Neural cell (in vitro differentiated cells): ENCODE data around the gene ALDH1B1. TPM values are rescaled to one million over a fixed set of nuclear protein-coding genes. Genes with fewer than 3 reads are reported as not detected.

ENCODE experiments used
- H2AFZ ChIP-seq: fragments of 200-600, 300-800 bp; sonication (generic), shearing (Covaris generic); 2 replicates; pipeline ENCODE4 v1.6.0; 2014; ENCODE audit warnings: low read depth, mild to moderate bottlenecking, antibody characterized with exemption, low read length, moderate library complexity
- H3F3A ChIP-seq: fragments of 200-600 bp; shearing (Covaris generic); 2 replicates; pipeline ENCODE4 v1.6.1; 2016; ENCODE audit warnings: mild to moderate bottlenecking, moderate library complexity, mixed read lengths, antibody characterized with exemption, low read length; ENCODE audit not compliant: insufficient read depth, poor library complexity, severe bottlenecking
- H3K27ac ChIP-seq: fragments of 200-600, 300-800 bp; sonication (generic), shearing (Covaris generic); 2 replicates; pipeline ENCODE4 v1.5.1; 2014; ENCODE audit warnings: mild to moderate bottlenecking, low read length, moderate library complexity
- H3K27me3 ChIP-seq: fragments of 300-800, 200-600 bp; sonication (generic), shearing (Covaris generic); 2 replicates; pipeline ENCODE4 v1.6.0; 2014; ENCODE audit warnings: mild to moderate bottlenecking, low read depth, low read length, moderate library complexity; ENCODE audit not compliant: insufficient read depth
- H3K36me3 ChIP-seq: fragments of 300-800, 200-600 bp; sonication (generic), shearing (Covaris generic); 2 replicates; pipeline ENCODE4 v1.5.1; 2014; ENCODE audit warnings: mild to moderate bottlenecking, antibody characterized with exemption, low read length, moderate library complexity; ENCODE audit not compliant: insufficient read depth
- H3K4me2 ChIP-seq: fragments of 300-800, 200-600 bp; sonication (generic), shearing (Covaris generic); 2 replicates; pipeline ENCODE4 v1.6.0; 2014; ENCODE audit warnings: mild to moderate bottlenecking, low read length
- H3K4me3 ChIP-seq: fragments of 300-800, 200-600 bp; sonication (generic), shearing (Covaris generic); 2 replicates; pipeline ENCODE4 v1.5.1; 2014; ENCODE audit warnings: mild to moderate bottlenecking, low read length, moderate library complexity
- H3K79me2 ChIP-seq: fragments of 200-600 bp; shearing (Covaris generic); replicated peaks from 2 replicates; pipeline ENCODE4 v1.6.0; 2014; ENCODE audit warnings: mild to moderate bottlenecking, low read length, moderate library complexity; ENCODE audit not compliant: insufficient read depth
- H3K9ac ChIP-seq: fragments of 300-800, 200-600 bp; sonication (generic), shearing (Covaris generic); 2 replicates; pipeline ENCODE4 v1.6.1; 2016; ENCODE audit warnings: mild to moderate bottlenecking, low read length, mixed read lengths
- H3K9me2 ChIP-seq: fragments of 200-600 bp; shearing (Covaris generic); 2 replicates; pipeline ENCODE4 v1.6.1; 2016; ENCODE audit warnings: mild to moderate bottlenecking, low read length, mixed read lengths; ENCODE audit not compliant: insufficient read depth
- H3K9me3 ChIP-seq: fragments of 200-600, 300-800 bp; sonication (generic), shearing (Covaris generic); 2 replicates; pipeline ENCODE4 v1.6.1; 2016; ENCODE audit warnings: mild to moderate bottlenecking, mixed run types, low read length, moderate library complexity, mixed read lengths
- H4K20me1 ChIP-seq: fragments of 200-600 bp; shearing (Covaris generic); 2 replicates; pipeline ENCODE4 v1.6.1; 2016; ENCODE audit warnings: mild to moderate bottlenecking, mixed run types; ENCODE audit not compliant: insufficient read depth
- CTCF ChIP-seq: fragments of 450-650 bp; IDR thresholded peaks from 2 replicates; pipeline ENCODE4 v1.5.1; 2014; ENCODE audit warnings: antibody characterized with exemption, mild to moderate bottlenecking, moderate library complexity; ENCODE audit not compliant: poor library complexity, severe bottlenecking
- EP300 ChIP-seq: fragments of 450-650 bp; conservative IDR thresholded peaks from 2 replicates; pipeline ENCODE4 v1.6.1; 2014; ENCODE audit warnings: antibody characterized with exemption, mild to moderate bottlenecking, moderate library complexity; ENCODE audit not compliant: poor library complexity, severe bottlenecking
- EZH2 ChIP-seq: fragments of 200-600, 300-800 bp; shearing (Covaris generic), sonication (generic); IDR thresholded peaks from 2 replicates; pipeline ENCODE4 v1.6.1; 2014; ENCODE audit warnings: antibody characterized with exemption, low read length, borderline replicate concordance, mild to moderate bottlenecking; ENCODE audit not compliant: insufficient read depth, poor library complexity, severe bottlenecking
- MXI1 ChIP-seq: fragments of 450-650 bp; conservative IDR thresholded peaks from 2 replicates; pipeline ENCODE4 v1.6.1; 2014; ENCODE audit warnings: antibody characterized with exemption, mild to moderate bottlenecking; ENCODE audit not compliant: poor library complexity, severe bottlenecking
- POLR2AphosphoS5 ChIP-seq: IDR thresholded peaks from 2 replicates; pipeline ENCODE4 v1.6.1; 2012
- RAD21 ChIP-seq: fragments of 450-650 bp; conservative IDR thresholded peaks from 2 replicates; pipeline ENCODE4 v1.6.1; 2014; ENCODE audit warnings: antibody characterized with exemption, mild to moderate bottlenecking, moderate library complexity
- REST ChIP-seq: IDR thresholded peaks from 2 replicates; pipeline ENCODE4 v1.6.1; 2012; ENCODE audit warnings: borderline replicate concordance
- SMC3 ChIP-seq: fragments of 450-650 bp; conservative IDR thresholded peaks from 2 replicates; pipeline ENCODE4 v1.6.1; 2014; ENCODE audit warnings: antibody characterized with exemption, mild to moderate bottlenecking, moderate library complexity; ENCODE audit not compliant: poor library complexity
- TAF1 ChIP-seq: IDR thresholded peaks from 2 replicates; pipeline ENCODE4 v1.6.1; 2012; ENCODE audit warnings: low read depth
- polyA plus RNA-seq: library from polyadenylated mRNA; depleted of rRNA; stranded (reverse); fragments of >200 nt; gene quantifications from 2 replicates; pipeline ENCODE4 v1.2.3, GENCODE V29; 2014

Gene ALDH1B1
- polyA plus RNA-seq, 1 donor from 2014 or later = 6.6 TPM

GRCh38 chr9:38355115-38355514 is 37.4 kb upstream of the ALDH1B1 start:
- Histone ChIP-seq H3F3A (no peaks in the 10 kb centered on the region), H2AFZ (no peak overlapping the region), H3K4me2 (no peak overlapping the region), H4K20me1 (no peaks in the 10 kb centered on the region), H3K27me3 (no peaks in the 10 kb centered on the region), H3K4me3 (no peak overlapping the region), H3K9ac (no peak overlapping the region), H3K9me2 (no peaks in the 10 kb centered on the region), H3K27ac (no peak overlapping the region), H3K79me2 (no peaks in the 10 kb centered on the region), H3K36me3 (no peaks in the 10 kb centered on the region), H3K9me3 (no peaks in the 10 kb centered on the region)
- TF ChIP-seq TAF1 = no peak
- no peak for TF ChIP-seq MXI1
- TF ChIP-seq EZH2 = no peak
- no peak for TF ChIP-seq RAD21
- no peak for TF ChIP-seq EP300
- no peak for TF ChIP-seq POLR2AphosphoS5
- TF ChIP-seq SMC3 = no peak
- TF ChIP-seq REST = no peak
- TF ChIP-seq CTCF = no peak

GRCh38 chr9:38355517-38356120 is 36.9 kb upstream of the ALDH1B1 start:
- H3K9ac ChIP-seq = no peak overlapping the region
- H3K36me3 ChIP-seq = no peaks in the 10 kb centered on the region
- no peaks in the 10 kb centered on the region for H4K20me1 ChIP-seq
- no peak overlapping the region for H2AFZ ChIP-seq
- H3K9me3 ChIP-seq = no peaks in the 10 kb centered on the region
- H3K79me2 ChIP-seq = no peaks in the 10 kb centered on the region
- H3K9me2 ChIP-seq = no peaks in the 10 kb centered on the region
- H3K4me2 ChIP-seq = no peak overlapping the region
- H3F3A ChIP-seq = peaks cover 3% of the 10 kb centered on the region
- H3K4me3 ChIP-seq = no peak overlapping the region
- no peak overlapping the region for H3K27ac ChIP-seq
- TF ChIP-seq EP300 (no peak), SMC3 (no peak), CTCF (no peak), EZH2 (no peak), POLR2AphosphoS5 (no peak), TAF1 (no peak), MXI1 (no peak), REST (no peak), RAD21 (no peak)
- H3K27me3 ChIP-seq = no peaks in the 10 kb centered on the region
